Gastroesophageal sphincter (tissue), 3 donors: ENCODE data around the gene PAXX.

Experiments
- EP300 ChIP-seq: sonication (generic); formaldehyde crosslinking; IDR thresholded peaks from one replicate; pipeline ENCODE4 v1.6.1; 2017; ENCODE audit warnings: antibody characterized with exemption, mild to moderate bottlenecking
- POLR2A ChIP-seq, 2 donors: fragments of 450-650 bp; IDR thresholded peaks; one replicate each; pipeline ENCODE4 v1.6.1; 2017; ENCODE audit warnings: antibody characterized with exemption in 2 of 2, mild to moderate bottlenecking in 2 of 2, moderate library complexity in 1 of 2
- POLR2AphosphoS5 ChIP-seq: sonication (generic); formaldehyde crosslinking; IDR thresholded peaks from one replicate; pipeline ENCODE4 v1.6.1; 2017; ENCODE audit warnings: antibody characterized with exemption
- TF ChIP-seq, protein P1 (sequence below), 4 experiments: fragments of 200-600 bp in 2 of 4; fragments of 450-650 bp in 2 of 4; sonication (generic) in 1 of 4; IDR thresholded peaks; one replicate each; pipeline ENCODE4 v1.5.1; 2017 to 2019; ENCODE audit warnings: antibody characterized with exemption in 4 of 4, mild to moderate bottlenecking in 2 of 4, moderate library complexity in 2 of 4

DNA sequence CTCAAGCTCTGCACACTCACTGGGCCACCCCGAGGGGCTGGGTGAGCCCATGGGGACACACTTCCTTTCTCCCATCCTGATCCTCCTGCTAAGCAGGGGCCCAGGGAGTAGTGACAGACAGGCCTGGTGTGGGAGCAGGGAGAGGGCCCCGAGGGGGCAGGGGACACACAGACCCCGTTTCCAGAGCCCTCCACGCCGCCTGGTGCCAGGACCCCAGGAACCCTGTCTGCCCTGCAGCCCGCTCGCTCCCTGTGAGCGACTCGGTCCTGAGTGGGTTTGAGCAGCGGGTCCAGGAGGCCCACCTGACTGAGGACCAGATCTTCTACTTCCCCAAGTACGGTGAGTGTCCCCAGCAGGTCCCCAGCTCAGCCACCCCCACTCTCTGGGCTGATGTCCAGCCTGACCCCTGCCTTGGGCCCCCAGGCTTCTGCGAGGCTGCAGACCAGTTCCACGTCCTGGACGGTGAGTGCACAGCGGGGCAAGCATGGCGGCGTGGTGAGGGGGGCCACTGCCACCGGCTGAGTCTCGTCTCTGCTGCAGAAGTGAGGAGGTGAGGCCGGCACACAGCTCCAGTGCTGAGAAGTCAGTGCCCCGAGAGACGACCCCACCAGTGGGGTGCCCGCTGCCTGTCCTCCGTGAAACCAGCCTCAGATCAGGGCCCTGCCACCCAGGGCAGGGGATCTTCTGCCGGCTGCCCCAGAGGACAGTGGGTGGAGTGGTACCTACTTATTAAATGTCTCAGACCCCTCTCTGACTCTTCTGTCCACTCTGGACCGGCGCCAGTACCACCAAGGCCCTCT lies 45.8 kb upstream of the PAXX start:
- TF ChIP-seq POLR2AphosphoS5 = no peak
- TF ChIP-seq, protein P1, sequence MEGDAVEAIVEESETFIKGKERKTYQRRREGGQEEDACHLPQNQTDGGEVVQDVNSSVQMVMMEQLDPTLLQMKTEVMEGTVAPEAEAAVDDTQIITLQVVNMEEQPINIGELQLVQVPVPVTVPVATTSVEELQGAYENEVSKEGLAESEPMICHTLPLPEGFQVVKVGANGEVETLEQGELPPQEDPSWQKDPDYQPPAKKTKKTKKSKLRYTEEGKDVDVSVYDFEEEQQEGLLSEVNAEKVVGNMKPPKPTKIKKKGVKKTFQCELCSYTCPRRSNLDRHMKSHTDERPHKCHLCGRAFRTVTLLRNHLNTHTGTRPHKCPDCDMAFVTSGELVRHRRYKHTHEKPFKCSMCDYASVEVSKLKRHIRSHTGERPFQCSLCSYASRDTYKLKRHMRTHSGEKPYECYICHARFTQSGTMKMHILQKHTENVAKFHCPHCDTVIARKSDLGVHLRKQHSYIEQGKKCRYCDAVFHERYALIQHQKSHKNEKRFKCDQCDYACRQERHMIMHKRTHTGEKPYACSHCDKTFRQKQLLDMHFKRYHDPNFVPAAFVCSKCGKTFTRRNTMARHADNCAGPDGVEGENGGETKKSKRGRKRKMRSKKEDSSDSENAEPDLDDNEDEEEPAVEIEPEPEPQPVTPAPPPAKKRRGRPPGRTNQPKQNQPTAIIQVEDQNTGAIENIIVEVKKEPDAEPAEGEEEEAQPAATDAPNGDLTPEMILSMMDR (IDR thresholded peaks at IDR 0.05) = no peak
- no peak for TF ChIP-seq POLR2A (IDR thresholded peaks at IDR 0.05)
- no peak for TF ChIP-seq EP300
